Natural killer cell (primary cell): ENCODE data around the gene FOXO6. TPM values are rescaled to one million over a fixed set of nuclear protein-coding genes. Genes with fewer than 3 reads are reported as not detected.
A peak's percentile ranks its signal among the peaks of the same experiment; 100 is the strongest.

Experiments
- ATAC-seq, 3 donors: fragments of 150-1000 bp in 2 of 3; fragments of 200-7000 bp in 1 of 3; cut with Tn5 transposase; 1 replicate in 1 of 3; 2 replicates in 2 of 3; pipeline ENCODE4 v1.10.0; 2021; ENCODE audit warnings: mild to moderate bottlenecking in 2 of 3, moderate library complexity in 2 of 3
- DNase-seq, 2 donors: peaks; one replicate each; pipeline versions ENCODE4 v3.0.0 to v3.0.0-alpha.2; 2013 to 2021; ENCODE audit warnings: mixed read lengths in 1 of 2
- H3K27ac ChIP-seq: one replicate; pipeline ENCODE4 v1.5.1; 2013; ENCODE audit warnings: mild to moderate bottlenecking, low read length
- H3K27me3 ChIP-seq: one replicate; pipeline ENCODE4 v1.6.1; 2013; ENCODE audit warnings: low read length; ENCODE audit not compliant: control insufficient read depth, insufficient read depth
- H3K36me3 ChIP-seq: one replicate; pipeline ENCODE4 v1.6.1; 2013; ENCODE audit warnings: low read length; ENCODE audit not compliant: control insufficient read depth, insufficient read depth
- H3K4me1 ChIP-seq: one replicate; pipeline ENCODE4 v1.6.1; 2013; ENCODE audit warnings: low read length; ENCODE audit not compliant: control insufficient read depth, insufficient read depth
- H3K4me3 ChIP-seq: one replicate; pipeline ENCODE4 v1.5.1; 2013; ENCODE audit warnings: low read length
- H3K9me3 ChIP-seq: one replicate; pipeline ENCODE4 v1.6.1; 2013; ENCODE audit warnings: low read length; ENCODE audit not compliant: control insufficient read depth, insufficient read depth
- H3K27ac Mint-ChIP-seq, 2 donors: one replicate each; pipeline ENCODE4 v1.8.0; 2022; ENCODE audit warnings: mild to moderate bottlenecking in 2 of 2, mixed read lengths in 2 of 2, moderate library complexity in 1 of 2
- H3K27me3 Mint-ChIP-seq, 2 donors: one replicate each; pipeline ENCODE4 v1.8.0; 2022; ENCODE audit warnings: low read depth in 2 of 2, mixed read lengths in 2 of 2
- H3K36me3 Mint-ChIP-seq: one replicate; pipeline ENCODE4 v1.8.0; 2022; ENCODE audit warnings: mixed read lengths
- H3K4me1 Mint-ChIP-seq, 2 donors: one replicate each; pipeline ENCODE4 v1.8.0; 2022; ENCODE audit warnings: mixed read lengths in 2 of 2
- H3K4me3 Mint-ChIP-seq: one replicate; pipeline ENCODE4 v1.8.0; 2022; ENCODE audit warnings: mild to moderate bottlenecking, moderate library complexity, mixed read lengths
- H3K9me3 Mint-ChIP-seq, 2 donors: one replicate each; pipeline ENCODE4 v1.8.0; 2022; ENCODE audit warnings: mixed read lengths in 2 of 2
- CTCF ChIP-seq: fragments of 200-600 bp; IDR thresholded peaks from one replicate; pipeline ENCODE4 v1.8.0; 2022; ENCODE audit warnings: antibody characterized with exemption
- WGBS: methylation state at CpG from one replicate; pipeline ENCODE4 v1.1.7; 2013; ENCODE audit warnings: missing lambda C conversion rate; ENCODE audit not compliant: insufficient coverage; 5-methylcytosine and 5-hydroxymethylcytosine counted together
- intact Hi-C: fragments of 100-400 bp; cut with micrococcal nuclease; formaldehyde crosslinking; loops from one replicate; pipeline ENCODE4 v1.14.2; 2022
- total RNA-seq, 4 donors: library from RNA; stranded (reverse); fragments of 120-200 nt in 1 of 4; gene quantifications; one replicate each; pipeline versions ENCODE4 v1.2.3 to v1.2.4, GENCODE V29; 2013 to 2022

Gene FOXO6
- total RNA-seq, 3 donors from 2014 or later (not counting 1 experiment from before 2014, with no cell fraction given), result 1.2 to 3.3 (median 1.7) TPM

DNA sequence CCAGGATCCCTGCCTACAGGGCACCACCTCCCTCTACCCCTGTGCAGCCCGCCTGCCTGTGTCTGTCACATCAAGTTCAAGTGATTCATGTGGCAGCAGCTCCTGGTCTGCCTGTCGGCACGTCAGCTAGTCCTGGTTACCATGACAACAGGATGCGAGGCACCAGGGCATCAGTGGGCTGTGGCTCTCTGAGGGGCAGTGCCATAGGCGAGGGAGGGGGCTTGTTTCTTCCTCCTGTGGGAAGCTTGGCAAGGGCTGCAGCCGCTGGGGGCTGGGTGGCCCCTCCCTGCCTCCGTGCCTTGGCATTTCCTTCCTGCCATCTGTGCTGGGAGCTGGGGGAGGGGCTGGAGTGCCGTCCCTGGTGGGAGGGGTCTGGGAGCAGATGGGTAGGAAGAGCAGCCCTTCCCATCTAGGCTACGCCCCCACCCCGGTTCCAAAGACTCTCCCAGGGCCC, 43.1 kb downstream of the FOXO6 start:
- Histone ChIP-seq H3K27me3 (peaks cover 10% of the 10 kb centered on the region), H3K4me1 (peaks cover 7% of the 10 kb centered on the region), H3K27ac (no peak overlapping the region), H3K9me3 (no peaks in the 10 kb centered on the region), H3K36me3 (no peaks in the 10 kb centered on the region), H3K4me3 (no peak overlapping the region)
- H3K4me1 Mint-ChIP-seq, result no peaks in the 10 kb centered on the region
- no peaks in the 10 kb centered on the region for H3K36me3 Mint-ChIP-seq
- 1% methylated on average over 8 of the region's 10 CpGs for WGBS
- no peak for TF ChIP-seq CTCF
- H3K9me3 Mint-ChIP-seq, result no peaks in the 10 kb centered on the region
- DNase-seq (peak in 1 of 2 donors; percentile 39), ATAC-seq (peak; percentile 55 to 88 (median 85))
- intact Hi-C loops, result loop anchor here (5.0 kb wide), 1 partner anchor 338 kb away; no protein-coding TSS in a partner anchor
- peak overlapping the region in 1 of 2 donors; percentile 74 for H3K27ac Mint-ChIP-seq
- H3K27me3 Mint-ChIP-seq, result peaks cover 23 to 29% of the 10 kb centered on the region in 2 donors
- H3K4me3 Mint-ChIP-seq, result no peak overlapping the region

GRCh38 chr1:41407664-41408252, 46.5 kb downstream of the FOXO6 start:
- H3K9me3 Mint-ChIP-seq, result no peaks in the 10 kb centered on the region
- H3K36me3 ChIP-seq, result no peaks in the 10 kb centered on the region
- peaks cover 31 to 36% of the 10 kb centered on the region in 2 donors for H3K27me3 Mint-ChIP-seq
- no peaks in the 10 kb centered on the region for H3K36me3 Mint-ChIP-seq
- DNase-seq, result no peak
- no peak for TF ChIP-seq CTCF
- peaks cover 7% of the 10 kb centered on the region for H3K4me1 ChIP-seq
- intact Hi-C loops, result no loop called here
- peaks cover 6% of the 10 kb centered on the region for H3K27me3 ChIP-seq
- H3K27ac ChIP-seq, result no peak overlapping the region
- H3K4me3 ChIP-seq, result no peak overlapping the region
- H3K4me3 Mint-ChIP-seq, result no peak overlapping the region
- 84% methylated on average over 13 of the region's 14 CpGs for WGBS
- H3K4me1 Mint-ChIP-seq, result no peaks in the 10 kb centered on the region
- no peaks in the 10 kb centered on the region for H3K9me3 ChIP-seq
- H3K27ac Mint-ChIP-seq, result no peak overlapping the region
- ATAC-seq, result no peak

DNA sequence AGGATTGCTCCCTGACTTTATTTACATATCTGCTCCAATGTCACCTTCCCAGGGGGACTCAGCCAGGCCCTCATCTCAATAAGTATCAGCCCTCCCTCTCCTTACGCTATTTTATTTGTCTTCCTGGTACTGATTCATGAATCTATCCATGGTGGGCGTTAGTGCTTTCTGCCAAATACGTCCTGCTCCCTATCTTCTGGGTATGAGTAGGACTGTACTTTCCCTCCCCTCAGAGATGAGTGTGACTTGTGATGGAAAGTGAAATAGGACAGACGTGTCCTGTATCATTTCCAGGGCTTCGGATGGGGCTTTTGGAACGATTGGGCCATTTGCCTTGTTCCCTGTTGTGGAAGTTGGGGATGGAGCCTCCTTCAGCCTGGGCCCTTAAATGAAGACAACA, 47.5 kb downstream of the FOXO6 start:
- Histone ChIP-seq H3K4me3 (no peak overlapping the region), H3K36me3 (no peaks in the 10 kb centered on the region), H3K9me3 (no peaks in the 10 kb centered on the region), H3K27ac (no peak overlapping the region), H3K4me1 (peaks cover 7% of the 10 kb centered on the region), H3K27me3 (peaks cover 6% of the 10 kb centered on the region)
- no peak for TF ChIP-seq CTCF
- no peaks in the 10 kb centered on the region for H3K4me1 Mint-ChIP-seq
- no peak overlapping the region for H3K4me3 Mint-ChIP-seq
- ATAC-seq (no peak), DNase-seq (no peak)
- H3K36me3 Mint-ChIP-seq, result no peaks in the 10 kb centered on the region
- no peak overlapping the region for H3K27ac Mint-ChIP-seq
- no peaks in the 10 kb centered on the region for H3K9me3 Mint-ChIP-seq
- peaks cover 25 to 30% of the 10 kb centered on the region in 2 donors for H3K27me3 Mint-ChIP-seq
- WGBS, result 83% methylated on average over 6 of the region's 6 CpGs
- intact Hi-C loops, result no loop called here

- Histone ChIP-seq H3K27ac (no peak overlapping the region), H3K4me1 (no peaks in the 10 kb centered on the region), H3K36me3 (no peaks in the 10 kb centered on the region), H3K4me3 (no peak overlapping the region), H3K9me3 (no peaks in the 10 kb centered on the region), H3K27me3 (no peaks in the 10 kb centered on the region)
- TF ChIP-seq CTCF, result no peak
- H3K27me3 Mint-ChIP-seq, result peaks cover 24 to 27% of the 10 kb centered on the region in 2 donors
- H3K4me3 Mint-ChIP-seq, result no peak overlapping the region
- no peak for ATAC-seq
- WGBS, result 88% methylated on average over 7 of the region's 7 CpGs
- H3K9me3 Mint-ChIP-seq, result no peaks in the 10 kb centered on the region
- DNase-seq, result no peak
- intact Hi-C loops, result no loop called here
- no peaks in the 10 kb centered on the region for H3K36me3 Mint-ChIP-seq
- H3K27ac Mint-ChIP-seq, result no peak overlapping the region
- no peaks in the 10 kb centered on the region for H3K4me1 Mint-ChIP-seq
Measured at GRCh38 chr1:41409825-41410224, 48.6 kb downstream of the FOXO6 start.
